HCT116 (cell line): Measurements from ENCODE around the gene RECQL5. TPM values are rescaled to one million over a fixed set of nuclear protein-coding genes. Genes with fewer than 3 reads are reported as not detected.

Experiments
- ATAC-seq: fragments of 200-7000 bp; cut with Tn5 transposase; 2 replicates; pipeline ENCODE4 v1.9.1; 2020; ENCODE audit warnings: mild to moderate bottlenecking, moderate library complexity
- BruUV-seq: library from RNA; stranded (reverse); fragments of 400-500 nt; replicated peaks from 2 replicates; lab custom pipeline; 2021; lab: Mats Ljungman, UMichigan
- CTCF ChIA-PET: fragments of 300-600 bp; sonication (Branson Sonifier 250); formaldehyde crosslinking; loops from one replicate; lab custom pipeline; 2021; ENCODE audit warnings: antibody characterized with exemption; lab: Charles Lee
- POLR2A ChIA-PET: fragments of 300-600, 350-600 bp; sonication (Branson Sonifier 250); formaldehyde crosslinking; loops from one replicate; lab custom pipeline; 2021; ENCODE audit warnings: antibody characterized with exemption; lab: Charles Lee
- RAD21 ChIA-PET, 2 experiments: fragments of 300-600 bp; sonication (Branson Sonifier 250); formaldehyde crosslinking; loops; one replicate each; lab custom pipeline; 2023; ENCODE audit warnings: low total read pairs in 2 of 2; ENCODE audit not compliant: uncharacterized antibody in 2 of 2, unreplicated experiment in 2 of 2, low non-redundant PET in 1 of 2; lab: Charles Lee
- DNase-seq: peaks from one replicate; pipeline ENCODE4 v3.0.0-alpha.2; 2010; ENCODE audit warnings: low read depth, low spot score
- H2AFZ ChIP-seq: fragments of 200-600 bp; shearing (Covaris generic), sonication (generic); 2 replicates; pipeline ENCODE4 v1.6.1; 2017; ENCODE audit warnings: low read depth, mixed run types, mixed read lengths, antibody characterized with exemption, low read length; ENCODE audit not compliant: poor library complexity, severe bottlenecking
- H3K27ac ChIP-seq: 2 replicates; pipeline ENCODE4 v1.5.1; 2012; ENCODE audit warnings: low read depth, low read length
- H3K27me3 ChIP-seq: fragments of 200-600 bp; sonication (generic); 2 replicates; pipeline ENCODE4 v1.6.1; 2016; ENCODE audit warnings: mixed run types, low read length, mixed read lengths; ENCODE audit not compliant: insufficient read depth
- H3K36me3 ChIP-seq, 2 experiments: fragments of 200-500 bp in 1 of 2; fragments of 200-600 bp in 1 of 2; sonication (Bioruptor generic) in 1 of 2; sonication (generic) in 1 of 2; 2 replicates each; pipeline versions ENCODE4 v1.5.1 to v1.6.1; 2014 to 2016; ENCODE audit warnings: low read length in 2 of 2, inconsistent platforms in 1 of 2, mixed read lengths in 1 of 2, mixed run types in 1 of 2; ENCODE audit not compliant: insufficient read depth in 2 of 2, control insufficient read depth in 1 of 2
- H3K4me1 ChIP-seq, 2 experiments: fragments of 200-600 bp in 1 of 2; sonication (generic) in 1 of 2; 2 replicates each; pipeline versions ENCODE4 v1.5.1 to v1.6.1; 2012 to 2017; ENCODE audit warnings: low read length in 2 of 2, inconsistent platforms in 1 of 2, mild to moderate bottlenecking in 1 of 2, mixed read lengths in 1 of 2, mixed run types in 1 of 2, moderate library complexity in 1 of 2; ENCODE audit not compliant: insufficient read depth in 2 of 2, control insufficient read depth in 1 of 2
- H3K4me2 ChIP-seq: fragments of 200-600 bp; sonication (generic); 2 replicates; pipeline ENCODE4 v1.6.1; 2017; ENCODE audit warnings: mixed run types, low read length, mixed read lengths
- H3K4me3 ChIP-seq, 2 experiments: fragments of 200-600 bp in 1 of 2; sonication (generic) in 1 of 2; replicated peaks in 1 of 2; 2 replicates each; pipeline ENCODE4 v1.5.1; 2011 to 2016; ENCODE audit warnings: low read length in 2 of 2, control low read depth in 1 of 2, low read depth in 1 of 2, mild to moderate bottlenecking in 1 of 2, mixed read lengths in 1 of 2, mixed run types in 1 of 2
- H3K79me2 ChIP-seq: fragments of 200-600 bp; sonication (generic); 2 replicates; pipeline ENCODE4 v1.6.1; 2017; ENCODE audit warnings: mild to moderate bottlenecking, mixed run types, low read length, moderate library complexity, mixed read lengths; ENCODE audit not compliant: insufficient read depth
- H3K9ac ChIP-seq: fragments of 200-600 bp; sonication (generic); 2 replicates; pipeline ENCODE4 v1.6.1; 2016; ENCODE audit warnings: low read length, mixed read lengths
- H3K9me2 ChIP-seq: fragments of 200-600 bp; sonication (generic), shearing (Covaris generic); 2 replicates; pipeline ENCODE4 v1.6.1; 2017; ENCODE audit warnings: mixed run types, mild to moderate bottlenecking, moderate library complexity; ENCODE audit not compliant: insufficient read depth
- H3K9me3 ChIP-seq, 2 experiments: fragments of 200-500 bp in 1 of 2; fragments of 200-600 bp in 1 of 2; sonication (Bioruptor generic) in 1 of 2; sonication (generic) in 1 of 2; 2 replicates each; pipeline ENCODE4 v1.6.1; 2014 to 2017; ENCODE audit warnings: low read length in 2 of 2, mixed read lengths in 2 of 2, inconsistent platforms in 1 of 2, low read depth in 1 of 2, mild to moderate bottlenecking in 1 of 2, mixed run types in 1 of 2, moderate library complexity in 1 of 2; ENCODE audit not compliant: control insufficient read depth in 1 of 2, insufficient read depth in 1 of 2
- H4K20me1 ChIP-seq: fragments of 200-600 bp; sonication (generic), shearing (Covaris generic); 2 replicates; pipeline ENCODE4 v1.6.1; 2017; ENCODE audit warnings: mixed run types, mild to moderate bottlenecking, moderate library complexity; ENCODE audit not compliant: insufficient read depth
- ATF3 ChIP-seq: IDR thresholded peaks from 2 replicates; pipeline ENCODE4 v1.6.1; 2012
- POLR2A ChIP-seq: IDR thresholded peaks from 2 replicates; pipeline ENCODE4 v1.7.0; 2011; ENCODE audit warnings: borderline replicate concordance; ENCODE audit not compliant: insufficient read depth, insufficient read length; ENCODE audit errors: extremely low read depth
- RAD21 ChIP-seq: IDR thresholded peaks from 2 replicates; pipeline ENCODE4 v1.6.1; 2012; ENCODE audit warnings: low read depth, mild to moderate bottlenecking
- ZFX ChIP-seq: fragments of 450-650 bp; IDR thresholded peaks from 2 replicates; pipeline ENCODE4 v1.6.1; 2017
- ZNF274 ChIP-seq: fragments of 200-500 bp; sonication (Bioruptor generic); IDR thresholded peaks from 2 replicates; pipeline ENCODE4 v1.6.1; 2014; ENCODE audit warnings: mild to moderate bottlenecking, low read depth, low read length, inconsistent platforms
- intact Hi-C: fragments of 100-400 bp; cut with micrococcal nuclease; formaldehyde crosslinking; loops from 2 replicates; pipeline ENCODE4 v1.10.0; 2022
- total RNA-seq: library from RNA; stranded (reverse); gene quantifications from one replicate; pipeline ENCODE4 v1.2.1, GENCODE V29; 2021; ENCODE audit not compliant: unreplicated experiment
- TF ChIP-seq, protein P1 (sequence below), 3 experiments: fragments of 200-600 bp in 1 of 3; sonication (generic) in 1 of 3; IDR thresholded peaks in 2 of 3; conservative IDR thresholded peaks in 1 of 3; 2 replicates each; pipeline ENCODE4 v1.5.1; 2012 to 2017; ENCODE audit warnings: low read depth in 2 of 3, low read length in 2 of 3, antibody characterized with exemption in 1 of 3, borderline replicate concordance in 1 of 3, control low read depth in 1 of 3, mild to moderate bottlenecking in 1 of 3, mixed read lengths in 1 of 3, mixed run types in 1 of 3, moderate library complexity in 1 of 3; ENCODE audit not compliant: insufficient read depth in 1 of 3

RECQL5 gene
- total RNA-seq, 1 experiment from 2014 or later, result 83.3 TPM

- intact Hi-C loops, result no loop called here
- no peak overlapping the region for H3K4me3 ChIP-seq
- no peaks in the 10 kb centered on the region for H3K36me3 ChIP-seq
- DNase-seq (no peak), ATAC-seq (no peak)
- H3K27ac ChIP-seq, result no peak overlapping the region
- no peaks in the 10 kb centered on the region for H4K20me1 ChIP-seq
- ChIA-PET POLR2A (no interaction called here), RAD21 (no interaction called here), CTCF (interaction anchor here (0.7 to 3.1 kb wide), 5 partner anchors 8 to 132 kb away, joined by 3 to 15 read pairs (median 3); partner anchors contain the start of gene SMIM5)
- no peak overlapping the region for H3K4me2 ChIP-seq
- BruUV-seq, result no TSS peak
- H3K4me1 ChIP-seq, result peaks cover 5 to 23% of the 10 kb centered on the region in 2 experiments; a peak in 3 of 4 replicates
- H3K9me2 ChIP-seq, result no peaks in the 10 kb centered on the region
- no peaks in the 10 kb centered on the region for H3K79me2 ChIP-seq
- no peak overlapping the region for H3K9ac ChIP-seq
- H3K9me3 ChIP-seq, result no peaks in the 10 kb centered on the region
- no peak for TF ChIP-seq ATF3
- TF ChIP-seq ZNF274, result no peak
- TF ChIP-seq RAD21, result no peak
- H2AFZ ChIP-seq, result no peak overlapping the region
- no peaks in the 10 kb centered on the region for H3K27me3 ChIP-seq
Measured at GRCh38 chr17:75616521-75617122, 50.3 kb downstream of the RECQL5 start.

DNA sequence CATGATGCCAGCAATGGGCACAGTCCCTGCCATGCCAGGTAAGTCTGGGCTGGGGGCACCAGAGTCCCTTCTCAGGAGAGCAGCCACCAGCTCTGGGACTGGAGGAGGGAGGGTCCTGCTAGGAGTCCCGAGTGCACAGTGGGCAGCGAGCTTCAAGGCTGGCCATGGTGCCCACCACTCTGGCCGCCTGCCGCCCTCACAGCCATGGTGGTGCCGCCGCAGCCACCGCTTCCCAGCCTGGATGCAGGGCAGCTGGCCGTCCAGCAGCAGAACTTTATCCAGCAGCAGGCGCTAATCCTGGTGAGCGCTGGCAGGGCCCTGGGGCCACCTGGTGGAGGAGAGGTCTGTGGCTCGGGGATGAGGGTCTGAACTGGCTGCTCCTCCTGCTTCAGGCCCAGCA, 51.7 kb downstream of the RECQL5 start:
- Histone ChIP-seq H3K9me3 (no peaks in the 10 kb centered on the region), H3K9ac (no peak overlapping the region), H3K4me1 (peaks cover 18 to 37% of the 10 kb centered on the region in 2 experiments), H3K4me2 (no peak overlapping the region), H3K27ac (no peak overlapping the region), H3K27me3 (no peaks in the 10 kb centered on the region), H3K4me3 (no peak overlapping the region), H3K79me2 (no peaks in the 10 kb centered on the region), H4K20me1 (no peaks in the 10 kb centered on the region), H3K9me2 (no peaks in the 10 kb centered on the region), H3K36me3 (no peaks in the 10 kb centered on the region), H2AFZ (no peak overlapping the region)
- BruUV-seq, result no TSS peak
- ChIA-PET RAD21 (no interaction called here), CTCF (interaction anchor here (1.2 to 3.1 kb wide), 2 partner anchors 14 to 18 kb away, joined by 4 to 15 read pairs; partner anchors contain the start of gene SMIM5), POLR2A (no interaction called here)
- ATAC-seq (no peak), DNase-seq (no peak)
- intact Hi-C loops, result no loop called here
- TF ChIP-seq POLR2A (no peak), ZFX (no peak)
- TF ChIP-seq, protein P1, sequence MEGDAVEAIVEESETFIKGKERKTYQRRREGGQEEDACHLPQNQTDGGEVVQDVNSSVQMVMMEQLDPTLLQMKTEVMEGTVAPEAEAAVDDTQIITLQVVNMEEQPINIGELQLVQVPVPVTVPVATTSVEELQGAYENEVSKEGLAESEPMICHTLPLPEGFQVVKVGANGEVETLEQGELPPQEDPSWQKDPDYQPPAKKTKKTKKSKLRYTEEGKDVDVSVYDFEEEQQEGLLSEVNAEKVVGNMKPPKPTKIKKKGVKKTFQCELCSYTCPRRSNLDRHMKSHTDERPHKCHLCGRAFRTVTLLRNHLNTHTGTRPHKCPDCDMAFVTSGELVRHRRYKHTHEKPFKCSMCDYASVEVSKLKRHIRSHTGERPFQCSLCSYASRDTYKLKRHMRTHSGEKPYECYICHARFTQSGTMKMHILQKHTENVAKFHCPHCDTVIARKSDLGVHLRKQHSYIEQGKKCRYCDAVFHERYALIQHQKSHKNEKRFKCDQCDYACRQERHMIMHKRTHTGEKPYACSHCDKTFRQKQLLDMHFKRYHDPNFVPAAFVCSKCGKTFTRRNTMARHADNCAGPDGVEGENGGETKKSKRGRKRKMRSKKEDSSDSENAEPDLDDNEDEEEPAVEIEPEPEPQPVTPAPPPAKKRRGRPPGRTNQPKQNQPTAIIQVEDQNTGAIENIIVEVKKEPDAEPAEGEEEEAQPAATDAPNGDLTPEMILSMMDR (IDR thresholded peaks at IDR 0.05 in 2 of 3, conservative IDR thresholded peaks at IDR 0.05 in 1 of 3; ENCODE audit: borderline replicate concordance in 1 of 3, insufficient read depth in 1 of 3, low read depth in 2 of 3, low read length in 2 of 3), result peak in 2 of 3 experiments; percentile 15 to 76; a peak in 3 of 6 replicates
